Spinal cord (tissue), 10 donors: Measurements from ENCODE around the gene TSPAN7. TPM values are rescaled to one million over a fixed set of nuclear protein-coding genes. Genes with fewer than 3 reads are reported as not detected.
A peak's percentile ranks its signal among the peaks of the same experiment; 100 is the strongest.

Source experiments
- DNase-seq, 6 donors: peaks; one replicate each; pipeline versions ENCODE4 v3.0.0 to v3.0.0-alpha.2; 2013 to 2015; ENCODE audit warnings: low spot score in 6 of 6, low read depth in 4 of 6
- H3K27ac ChIP-seq: one replicate; pipeline ENCODE4 v1.5.1; 2013; ENCODE audit warnings: low read depth, low read length, control low read depth
- H3K27me3 ChIP-seq: one replicate; pipeline ENCODE4 v1.6.1; 2013; ENCODE audit warnings: low read length; ENCODE audit not compliant: control insufficient read depth, insufficient read depth
- H3K36me3 ChIP-seq: one replicate; pipeline ENCODE4 v1.6.1; 2013; ENCODE audit warnings: low read length; ENCODE audit not compliant: control insufficient read depth, insufficient read depth
- H3K4me1 ChIP-seq: one replicate; pipeline ENCODE4 v1.6.1; 2013; ENCODE audit warnings: low read length; ENCODE audit not compliant: control insufficient read depth, insufficient read depth
- H3K4me3 ChIP-seq: one replicate; pipeline ENCODE4 v1.5.1; 2013; ENCODE audit warnings: low read depth, low read length, control low read depth
- H3K9me3 ChIP-seq: one replicate; pipeline ENCODE4 v1.6.1; 2013; ENCODE audit warnings: low read length; ENCODE audit not compliant: control insufficient read depth, insufficient read depth
- WGBS: methylation state at CpG from one replicate; pipeline ENCODE4 v1.1.5; 2013; ENCODE audit warnings: missing lambda C conversion rate; ENCODE audit not compliant: insufficient coverage; 5-methylcytosine and 5-hydroxymethylcytosine counted together
- polyA plus RNA-seq, 2 donors: library from polyadenylated mRNA; unstranded; fragments of 120-200 nt; gene quantifications; one replicate each; pipeline ENCODE4 v1.2.1, GENCODE V29; 2013; ENCODE audit not compliant: insufficient read length in 2 of 2
- total RNA-seq, 2 donors: library from RNA; depleted of rRNA in 1 of 2; stranded (reverse); fragments of 120-200 nt in 1 of 2; fragments of >200 nt in 1 of 2; gene quantifications; one replicate each; pipeline versions ENCODE4 v1.2.3 to v1.2.4, GENCODE V29; 2013 to 2014
- donor health status: healthy.

Gene TSPAN7
- total and polyA plus RNA-seq, 4 donors = 177 to 601 (median 366) TPM

GRCh38 chrX:38548508-38548907 lies 12.8 kb upstream of the TSPAN7 start:
- Histone ChIP-seq H3K27me3 (no peaks in the 10 kb centered on the region), H3K36me3 (no peaks in the 10 kb centered on the region), H3K27ac (no peak overlapping the region), H3K9me3 (no peaks in the 10 kb centered on the region), H3K4me3 (no peak overlapping the region), H3K4me1 (no peaks in the 10 kb centered on the region)
- DNase-seq = no peak
- 53% methylated on average over 2 of the region's 3 CpGs for whole genome bisulfite sequencing

GRCh38 chrX:38552721-38553120 lies 8.6 kb upstream of the TSPAN7 start:
- no CpG with 5 or more reads among the region's 1 CpG for WGBS
- H3K4me3 ChIP-seq = no peak overlapping the region
- no peak overlapping the region for H3K27ac ChIP-seq
- H3K4me1 ChIP-seq = no peaks in the 10 kb centered on the region
- peak in 1 of 6 donors; percentile 5 for DNase-seq
- no peaks in the 10 kb centered on the region for H3K27me3 ChIP-seq
- no peaks in the 10 kb centered on the region for H3K36me3 ChIP-seq
- no peaks in the 10 kb centered on the region for H3K9me3 ChIP-seq

GRCh38 chrX:38558686-38559085 lies 2.7 kb upstream of the TSPAN7 start:
- no peaks in the 10 kb centered on the region for H3K36me3 ChIP-seq
- 100% methylated on average over 1 of the region's 2 CpGs for WGBS
- no peaks in the 10 kb centered on the region for H3K27me3 ChIP-seq
- H3K27ac ChIP-seq = no peak overlapping the region
- no peak for DNase-seq
- no peak overlapping the region for H3K4me3 ChIP-seq
- peaks cover 4% of the 10 kb centered on the region for H3K4me1 ChIP-seq
- no peaks in the 10 kb centered on the region for H3K9me3 ChIP-seq

GRCh38 chrX:38560776-38561125 lies 591 bp upstream of the TSPAN7 start:
- H3K4me3 ChIP-seq = peak overlapping the region; percentile 58
- no peak for DNase-seq
- no peaks in the 10 kb centered on the region for H3K9me3 ChIP-seq
- no peaks in the 10 kb centered on the region for H3K36me3 ChIP-seq
- 46% methylated on average over 7 of the region's 9 CpGs for WGBS
- H3K4me1 ChIP-seq = peaks cover 4% of the 10 kb centered on the region
- H3K27me3 ChIP-seq = peaks cover under 1% of the 10 kb centered on the region
- H3K27ac ChIP-seq = peak overlapping the region; percentile 35

GRCh38 chrX:38561951-38562719 lies 793 bp downstream of the TSPAN7 start:
- peak in 5 of 6 donors; percentile 43 to 92 (median 60) for DNase-seq
- Histone ChIP-seq H3K4me3 (peak overlapping the region; percentile 75), H3K4me1 (peaks cover 4% of the 10 kb centered on the region), H3K9me3 (no peaks in the 10 kb centered on the region), H3K36me3 (no peaks in the 10 kb centered on the region), H3K27me3 (peaks cover 3% of the 10 kb centered on the region), H3K27ac (peak overlapping the region; percentile 67)
- 39% methylated on average over 26 of the region's 38 CpGs for WGBS

GRCh38 chrX:38563030-38563429 lies 1.7 kb downstream of the TSPAN7 start:
- Histone ChIP-seq H3K27ac (peak overlapping the region; percentile 67), H3K4me1 (peaks cover 4% of the 10 kb centered on the region), H3K9me3 (no peaks in the 10 kb centered on the region), H3K4me3 (peak overlapping the region; percentile 75), H3K27me3 (peaks cover 3% of the 10 kb centered on the region), H3K36me3 (no peaks in the 10 kb centered on the region)
- no CpG with 5 or more reads among the region's 5 CpGs for WGBS
- peak in 2 of 6 donors; percentile 28 to 49 for DNase-seq

GRCh38 chrX:38570396-38570795 lies 9.1 kb downstream of the TSPAN7 start:
- H3K27me3 ChIP-seq = peaks cover 7% of the 10 kb centered on the region
- H3K4me1 ChIP-seq = no peaks in the 10 kb centered on the region
- DNase-seq = no peak
- H3K36me3 ChIP-seq = no peaks in the 10 kb centered on the region
- no CpG with 5 or more reads among the region's 1 CpG for WGBS
- H3K27ac ChIP-seq = no peak overlapping the region
- H3K4me3 ChIP-seq = no peak overlapping the region
- H3K9me3 ChIP-seq = no peaks in the 10 kb centered on the region

- Histone ChIP-seq H3K4me3 (no peak overlapping the region), H3K9me3 (no peaks in the 10 kb centered on the region), H3K27ac (no peak overlapping the region), H3K4me1 (no peaks in the 10 kb centered on the region), H3K27me3 (peaks cover 4% of the 10 kb centered on the region), H3K36me3 (no peaks in the 10 kb centered on the region)
- no peak for DNase-seq
Measured at GRCh38 chrX:38571058-38571457, 9.7 kb downstream of the TSPAN7 start.

GRCh38 chrX:38574858-38575257 lies 13.5 kb downstream of the TSPAN7 start:
- H3K27ac ChIP-seq = no peak overlapping the region
- no peak overlapping the region for H3K4me3 ChIP-seq
- peaks cover 4% of the 10 kb centered on the region for H3K27me3 ChIP-seq
- no peaks in the 10 kb centered on the region for H3K4me1 ChIP-seq
- H3K9me3 ChIP-seq = no peaks in the 10 kb centered on the region
- H3K36me3 ChIP-seq = no peaks in the 10 kb centered on the region
- DNase-seq = no peak
- 100% methylated on average over 1 of the region's 2 CpGs for WGBS

- DNase-seq = no peak
- WGBS = no CpG with 5 or more reads among the region's 2 CpGs
- H3K9me3 ChIP-seq = no peaks in the 10 kb centered on the region
- peaks cover 4% of the 10 kb centered on the region for H3K27me3 ChIP-seq
- no peaks in the 10 kb centered on the region for H3K4me1 ChIP-seq
- H3K4me3 ChIP-seq = no peak overlapping the region
- H3K36me3 ChIP-seq = no peaks in the 10 kb centered on the region
- no peak overlapping the region for H3K27ac ChIP-seq
Measured at GRCh38 chrX:38575888-38576287, 14.5 kb downstream of the TSPAN7 start.
